SK-N-SH (cell line): Measurements from ENCODE around the gene GRIN2A. TPM values are rescaled to one million over a fixed set of nuclear protein-coding genes. Genes with fewer than 3 reads are reported as not detected.

Experiments
- CTCF ChIA-PET: fragments of 300-600, 350-600 bp; formaldehyde crosslinking; extraction: SDS; loops from one replicate; lab custom pipeline; 2021; lab: Yijun Ruan, JAX
- POLR2A ChIA-PET: fragments of 350-600 bp; sonication (Branson Sonifier 250); formaldehyde crosslinking; extraction: SDS; loops from one replicate; lab custom pipeline; 2020; ENCODE audit warnings: antibody characterized with exemption, inconsistent platforms; lab: Yijun Ruan, JAX
- DNase-seq: peaks from one replicate; pipeline ENCODE4 v3.0.0; 2012
- H2AFZ ChIP-seq: fragments of 200-600 bp; sonication (generic); 2 replicates; pipeline ENCODE4 v1.8.1; 2016; ENCODE audit warnings: antibody characterized with exemption, mild to moderate bottlenecking, low read depth
- H3F3A ChIP-seq: fragments of 200-600 bp; sonication (generic); replicated peaks from 2 replicates; pipeline ENCODE3; 2016; ENCODE audit warnings: antibody characterized with exemption, mild to moderate bottlenecking; ENCODE audit not compliant: insufficient read depth
- H3K27ac ChIP-seq, 2 experiments: fragments of 200-500 bp in 1 of 2; fragments of 200-600 bp in 1 of 2; sonication (Bioruptor generic) in 1 of 2; sonication (generic), shearing (Covaris generic) in 1 of 2; 2 replicates each; pipeline versions ENCODE4 v1.5.1 to v1.6.1; 2014 to 2016; ENCODE audit warnings: low read depth in 2 of 2, inconsistent platforms in 1 of 2, low read length in 1 of 2, mild to moderate bottlenecking in 1 of 2, mixed read lengths in 1 of 2
- H3K27me3 ChIP-seq: fragments of 200-600 bp; sonication (generic), shearing (Covaris generic); 2 replicates; pipeline ENCODE4 v1.6.1; 2016; ENCODE audit warnings: mixed run types; ENCODE audit not compliant: insufficient read depth
- H3K36me3 ChIP-seq, 2 experiments: fragments of 200-500 bp in 1 of 2; fragments of 200-600 bp in 1 of 2; sonication (Bioruptor generic) in 1 of 2; sonication (generic) in 1 of 2; replicated peaks in 1 of 2; 2 replicates each; pipeline versions ENCODE3 to v1.5.1; 2014 to 2016; ENCODE audit warnings: low read length in 1 of 2, mild to moderate bottlenecking in 1 of 2; ENCODE audit not compliant: insufficient read depth in 2 of 2, control insufficient read depth in 1 of 2
- H3K4me1 ChIP-seq, 2 experiments: fragments of 200-500 bp in 1 of 2; fragments of 200-600 bp in 1 of 2; sonication (Bioruptor generic) in 1 of 2; sonication (generic), shearing (Covaris generic) in 1 of 2; 2 replicates each; pipeline versions ENCODE4 v1.5.1 to v1.6.1; 2014 to 2016; ENCODE audit warnings: low read depth in 1 of 2, low read length in 1 of 2, mixed run types in 1 of 2; ENCODE audit not compliant: insufficient read depth in 2 of 2, control insufficient read depth in 1 of 2
- H3K4me2 ChIP-seq: fragments of 200-600 bp; sonication (generic), shearing (Covaris generic); 2 replicates; pipeline ENCODE4 v1.6.1; 2017; ENCODE audit warnings: mixed run types
- H3K4me3 ChIP-seq, 2 experiments: fragments of 200-500 bp in 1 of 2; fragments of 200-600 bp in 1 of 2; sonication (Bioruptor generic) in 1 of 2; sonication (generic), shearing (Covaris generic) in 1 of 2; 2 replicates each; pipeline versions ENCODE4 v1.5.1 to v1.8.1; 2014 to 2016; ENCODE audit warnings: low read depth in 2 of 2, inconsistent platforms in 1 of 2, low read length in 1 of 2, mild to moderate bottlenecking in 1 of 2, mixed read lengths in 1 of 2, moderate library complexity in 1 of 2
- H3K79me2 ChIP-seq: fragments of 200-600 bp; sonication (generic); 2 replicates; pipeline ENCODE4 v1.8.1; 2017; ENCODE audit warnings: mild to moderate bottlenecking; ENCODE audit not compliant: insufficient read depth
- H3K9ac ChIP-seq: fragments of 200-600 bp; sonication (generic); 2 replicates; pipeline ENCODE4 v1.6.1; 2017; ENCODE audit warnings: mixed run types
- H3K9me2 ChIP-seq: fragments of 200-600 bp; sonication (generic); 2 replicates; pipeline ENCODE4 v1.6.1; 2017; ENCODE audit warnings: mixed run types
- H3K9me3 ChIP-seq: fragments of 200-600 bp; sonication (generic); 2 replicates; pipeline ENCODE4 v1.6.1; 2017; ENCODE audit warnings: mixed run types, mild to moderate bottlenecking, moderate library complexity
- H4K20me1 ChIP-seq: fragments of 200-600 bp; sonication (generic); 2 replicates; pipeline ENCODE4 v1.6.1; 2017; ENCODE audit warnings: mild to moderate bottlenecking, mixed run types; ENCODE audit not compliant: insufficient read depth
- CHD2 ChIP-seq: fragments of 150-350 bp; IDR thresholded peaks from 2 replicates; pipeline ENCODE4 v1.6.1; 2018; ENCODE audit warnings: low read length; ENCODE audit not compliant: partially characterized antibody
- ELF1 ChIP-seq: IDR thresholded peaks from 2 replicates; pipeline ENCODE4 v1.4.0; 2012
- FOXJ3 ChIP-seq: sonication (generic); formaldehyde crosslinking; IDR thresholded peaks from 2 replicates; pipeline ENCODE4 v1.5.1; 2020; ENCODE audit warnings: mild to moderate bottlenecking, missing genetic modification reagents
- FOXM1 ChIP-seq: IDR thresholded peaks from 2 replicates; pipeline ENCODE4 v1.4.0; 2012; ENCODE audit warnings: low read depth, mild to moderate bottlenecking
- JUND ChIP-seq: IDR thresholded peaks from 2 replicates; pipeline ENCODE4 v1.4.0; 2012
- MXI1 ChIP-seq: IDR thresholded peaks from 2 replicates; pipeline ENCODE4 v1.6.1; 2012; ENCODE audit warnings: mild to moderate bottlenecking, low read depth, low read length, improper control_type of control experiment
- RAD21 ChIP-seq: IDR thresholded peaks from 2 replicates; pipeline ENCODE4 v1.6.1; 2012; ENCODE audit warnings: mild to moderate bottlenecking, low read length
- SIN3A ChIP-seq: IDR thresholded peaks from 2 replicates; pipeline ENCODE4 v1.6.1; 2012; ENCODE audit warnings: low read depth, mild to moderate bottlenecking, low read length, moderate library complexity, borderline replicate concordance
- SMC3 ChIP-seq: IDR thresholded peaks from 2 replicates; pipeline ENCODE4 v1.6.1; 2012; ENCODE audit warnings: low read depth, low read length, improper control_type of control experiment
- TAF1 ChIP-seq: IDR thresholded peaks from 2 replicates; pipeline ENCODE4 v1.6.1; 2012; ENCODE audit warnings: low read depth, mild to moderate bottlenecking, low read length, moderate library complexity, borderline replicate concordance
- WGBS: methylation state at CpG from one replicate; pipeline ENCODE4 v1.1.6; 2017; ENCODE audit warnings: low lambda C conversion rate; 5-methylcytosine and 5-hydroxymethylcytosine counted together
- polyA plus RNA-seq, 3 experiments: library from polyadenylated mRNA; depleted of rRNA; stranded (reverse); fragments of >200 nt; gene quantifications; 2 replicates each; pipeline ENCODE4 v1.2.3, GENCODE V29; 2012
- TF ChIP-seq, protein P1 (sequence below): fragments of 150-350 bp; IDR thresholded peaks from 2 replicates; pipeline ENCODE4 v1.6.1; 2017; ENCODE audit warnings: antibody characterized with exemption, low read length, low read depth, borderline replicate concordance
- TF ChIP-seq, protein P2 (sequence below): IDR thresholded peaks from 2 replicates; pipeline ENCODE4 v1.4.0; 2012; ENCODE audit warnings: low read depth, borderline replicate concordance
- TF ChIP-seq, protein P3 (sequence below): IDR thresholded peaks from 2 replicates; pipeline ENCODE4 v1.4.0; 2012; ENCODE audit warnings: low read depth, borderline replicate concordance

Gene GRIN2A
- polyA plus RNA-seq, 1 of the 3 experiments (the other 2 are of a cell fraction) = not detected

DNA sequence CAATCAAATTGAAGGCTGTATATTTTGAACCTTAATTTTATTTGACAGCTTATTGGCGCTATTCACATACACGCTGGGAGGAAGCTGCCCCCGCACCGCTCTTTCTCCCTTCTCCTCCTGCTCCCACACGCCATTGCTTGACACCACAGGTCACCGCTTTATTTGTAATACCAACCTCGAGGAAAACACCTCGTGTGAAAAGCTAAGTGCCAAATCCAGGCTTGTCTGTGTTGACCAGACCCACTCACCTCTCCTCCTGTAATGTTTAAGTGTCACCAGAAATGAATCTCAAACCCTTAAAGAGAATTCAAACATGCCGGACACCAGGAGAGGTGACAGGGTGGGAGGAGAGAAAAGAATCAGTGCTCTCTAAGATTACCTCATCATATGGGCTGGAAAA lies 331.4 kb downstream of the GRIN2A start:
- Histone ChIP-seq H3K9me3 (no peaks in the 10 kb centered on the region), H3K36me3 (no peaks in the 10 kb centered on the region)
- CTCF ChIA-PET = no interaction called here

DNA sequence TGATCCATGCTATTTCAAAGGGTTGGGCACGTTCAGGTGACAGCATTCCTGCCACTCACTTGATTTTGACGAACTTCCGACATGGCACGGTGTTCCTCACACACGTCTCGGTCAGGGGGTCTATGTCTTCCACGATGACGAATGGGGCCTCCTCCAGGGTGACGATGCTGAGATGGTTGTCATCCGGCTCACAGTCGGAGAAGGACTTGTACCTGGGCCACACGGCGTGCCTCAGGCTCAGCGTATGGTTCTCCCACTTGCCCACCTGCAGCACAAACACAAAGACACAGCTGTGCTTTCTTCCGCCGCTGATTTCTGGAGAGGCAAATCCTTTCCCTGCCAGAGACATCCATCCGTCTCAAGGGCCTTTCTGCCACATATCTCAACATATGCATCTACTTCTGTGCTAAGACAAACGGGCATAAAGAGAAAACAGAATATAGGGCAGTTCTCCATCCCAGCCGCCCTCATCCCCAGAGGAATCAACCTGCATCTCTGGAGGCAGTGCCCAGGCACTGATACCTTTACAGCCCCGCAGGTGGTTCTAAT lies 332.5 kb downstream of the GRIN2A start:
- WGBS = 64% methylated on average over 19 of the region's 20 CpGs
- H3K36me3 ChIP-seq = no peaks in the 10 kb centered on the region
- CTCF ChIA-PET = no interaction called here
- H3K79me2 ChIP-seq = no peaks in the 10 kb centered on the region
- H3K4me1 ChIP-seq = no peaks in the 10 kb centered on the region
- no peak for DNase-seq
- no peak overlapping the region for H3K4me2 ChIP-seq
- no peaks in the 10 kb centered on the region for H3K27me3 ChIP-seq
- H3K27ac ChIP-seq = no peak overlapping the region
- H3F3A ChIP-seq = no peaks in the 10 kb centered on the region
- no peaks in the 10 kb centered on the region for H3K9me3 ChIP-seq
- no peak overlapping the region for H3K9ac ChIP-seq
- H3K4me3 ChIP-seq = no peak overlapping the region
- H4K20me1 ChIP-seq = no peaks in the 10 kb centered on the region
- no peak overlapping the region for H2AFZ ChIP-seq
- POLR2A ChIA-PET = no interaction called here
- TF ChIP-seq MXI1 (no peak), SMC3 (no peak)
- TF ChIP-seq, protein P1, sequence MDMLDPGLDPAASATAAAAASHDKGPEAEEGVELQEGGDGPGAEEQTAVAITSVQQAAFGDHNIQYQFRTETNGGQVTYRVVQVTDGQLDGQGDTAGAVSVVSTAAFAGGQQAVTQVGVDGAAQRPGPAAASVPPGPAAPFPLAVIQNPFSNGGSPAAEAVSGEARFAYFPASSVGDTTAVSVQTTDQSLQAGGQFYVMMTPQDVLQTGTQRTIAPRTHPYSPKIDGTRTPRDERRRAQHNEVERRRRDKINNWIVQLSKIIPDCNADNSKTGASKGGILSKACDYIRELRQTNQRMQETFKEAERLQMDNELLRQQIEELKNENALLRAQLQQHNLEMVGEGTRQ = no peak
- no peaks in the 10 kb centered on the region for H3K9me2 ChIP-seq

More for the DNA sequence above, 331.4 kb downstream of the GRIN2A start:
- no peak overlapping the region for H2AFZ ChIP-seq
- TF ChIP-seq JUND (no peak), CHD2 (no peak)
- TF ChIP-seq, all 33 proteins: peak for 0
- Histone ChIP-seq H3K9ac (no peak overlapping the region), H3K4me2 (no peak overlapping the region), H3K9me2 (no peaks in the 10 kb centered on the region), H4K20me1 (no peaks in the 10 kb centered on the region), H3K79me2 (no peaks in the 10 kb centered on the region), H3K27ac (no peak overlapping the region), H3K4me1 (no peaks in the 10 kb centered on the region), H3K27me3 (no peaks in the 10 kb centered on the region), H3K4me3 (no peak overlapping the region), H3F3A (no peaks in the 10 kb centered on the region)
- DNase-seq = no peak
- 25% methylated on average over 9 of the region's 9 CpGs for WGBS
- POLR2A ChIA-PET = no interaction called here

DNA sequence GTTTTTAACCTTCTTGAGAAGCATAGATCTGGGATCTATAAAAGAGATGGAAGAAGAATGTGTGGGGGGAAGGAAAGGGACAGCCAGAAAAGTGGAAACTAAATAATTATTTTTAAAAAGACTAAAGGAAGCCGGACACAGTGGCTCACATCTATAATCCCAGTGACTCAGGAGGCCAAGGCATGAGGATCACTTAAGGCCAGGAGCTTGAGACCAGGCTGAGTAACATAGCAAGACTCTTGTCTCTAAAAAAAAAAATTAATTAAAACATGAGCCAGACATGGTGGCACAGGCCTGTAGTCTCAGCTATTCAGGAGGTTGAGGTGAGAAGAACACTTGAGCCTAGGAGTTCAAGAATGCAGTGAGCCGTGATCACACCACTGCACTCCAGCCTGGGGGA lies 335.1 kb downstream of the GRIN2A start:
- Histone ChIP-seq H3K4me1 (no peaks in the 10 kb centered on the region), H3K36me3 (no peaks in the 10 kb centered on the region), H2AFZ (no peak overlapping the region), H3K9ac (no peak overlapping the region), H3K79me2 (no peaks in the 10 kb centered on the region), H3K27me3 (no peaks in the 10 kb centered on the region), H4K20me1 (no peaks in the 10 kb centered on the region), H3K4me3 (no peak overlapping the region), H3F3A (no peaks in the 10 kb centered on the region), H3K9me2 (no peaks in the 10 kb centered on the region), H3K27ac (no peak overlapping the region), H3K9me3 (no peaks in the 10 kb centered on the region), H3K4me2 (no peak overlapping the region)
- ChIA-PET CTCF (no interaction called here), POLR2A (no interaction called here)
- no peak for DNase-seq
- WGBS = 50% methylated on average over 2 of the region's 2 CpGs
- no peak for TF ChIP-seq SIN3A
- TF ChIP-seq RAD21 = no peak
- TF ChIP-seq MXI1 = no peak
- no peak for TF ChIP-seq ELF1
- TF ChIP-seq, protein P1 = no peak
- TF ChIP-seq, protein P2, sequence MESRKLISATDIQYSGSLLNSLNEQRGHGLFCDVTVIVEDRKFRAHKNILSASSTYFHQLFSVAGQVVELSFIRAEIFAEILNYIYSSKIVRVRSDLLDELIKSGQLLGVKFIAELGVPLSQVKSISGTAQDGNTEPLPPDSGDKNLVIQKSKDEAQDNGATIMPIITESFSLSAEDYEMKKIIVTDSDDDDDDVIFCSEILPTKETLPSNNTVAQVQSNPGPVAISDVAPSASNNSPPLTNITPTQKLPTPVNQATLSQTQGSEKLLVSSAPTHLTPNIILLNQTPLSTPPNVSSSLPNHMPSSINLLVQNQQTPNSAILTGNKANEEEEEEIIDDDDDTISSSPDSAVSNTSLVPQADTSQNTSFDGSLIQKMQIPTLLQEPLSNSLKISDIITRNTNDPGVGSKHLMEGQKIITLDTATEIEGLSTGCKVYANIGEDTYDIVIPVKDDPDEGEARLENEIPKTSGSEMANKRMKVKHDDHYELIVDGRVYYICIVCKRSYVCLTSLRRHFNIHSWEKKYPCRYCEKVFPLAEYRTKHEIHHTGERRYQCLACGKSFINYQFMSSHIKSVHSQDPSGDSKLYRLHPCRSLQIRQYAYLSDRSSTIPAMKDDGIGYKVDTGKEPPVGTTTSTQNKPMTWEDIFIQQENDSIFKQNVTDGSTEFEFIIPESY = no peak
- TF ChIP-seq FOXM1 = no peak
- TF ChIP-seq, protein P3, sequence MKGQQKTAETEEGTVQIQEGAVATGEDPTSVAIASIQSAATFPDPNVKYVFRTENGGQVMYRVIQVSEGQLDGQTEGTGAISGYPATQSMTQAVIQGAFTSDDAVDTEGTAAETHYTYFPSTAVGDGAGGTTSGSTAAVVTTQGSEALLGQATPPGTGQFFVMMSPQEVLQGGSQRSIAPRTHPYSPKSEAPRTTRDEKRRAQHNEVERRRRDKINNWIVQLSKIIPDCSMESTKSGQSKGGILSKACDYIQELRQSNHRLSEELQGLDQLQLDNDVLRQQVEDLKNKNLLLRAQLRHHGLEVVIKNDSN = no peak
- TF ChIP-seq TAF1 = no peak
- TF ChIP-seq FOXJ3 (CRISPR knock-in tag) = no peak
